Uterus (tissue), 2 donors: Measurements from ENCODE around the gene EDC4.

ENCODE experiments used
- CTCF ChIP-seq, 4 experiments: fragments of 200-600 bp in 2 of 4; fragments of 450-650 bp in 2 of 4; sonication (generic) in 2 of 4; IDR thresholded peaks; one replicate each; pipeline ENCODE4 v1.5.1; 2016 to 2019; ENCODE audit warnings: antibody characterized with exemption in 4 of 4, mild to moderate bottlenecking in 2 of 4, moderate library complexity in 1 of 4
- POLR2A ChIP-seq, 2 donors: fragments of 450-650 bp; IDR thresholded peaks; one replicate each; pipeline ENCODE4 v1.6.1; 2016; ENCODE audit warnings: antibody characterized with exemption in 2 of 2, mild to moderate bottlenecking in 1 of 2, moderate library complexity in 1 of 2

GRCh38 chr16:67885545-67885944, 12.7 kb downstream of the EDC4 start:
- no peak for TF ChIP-seq CTCF (IDR thresholded peaks at IDR 0.05)
- no peak for TF ChIP-seq POLR2A (IDR thresholded peaks at IDR 0.05)
